Measurements from ENCODE around the gene INS.

The INS gene

DNA sequence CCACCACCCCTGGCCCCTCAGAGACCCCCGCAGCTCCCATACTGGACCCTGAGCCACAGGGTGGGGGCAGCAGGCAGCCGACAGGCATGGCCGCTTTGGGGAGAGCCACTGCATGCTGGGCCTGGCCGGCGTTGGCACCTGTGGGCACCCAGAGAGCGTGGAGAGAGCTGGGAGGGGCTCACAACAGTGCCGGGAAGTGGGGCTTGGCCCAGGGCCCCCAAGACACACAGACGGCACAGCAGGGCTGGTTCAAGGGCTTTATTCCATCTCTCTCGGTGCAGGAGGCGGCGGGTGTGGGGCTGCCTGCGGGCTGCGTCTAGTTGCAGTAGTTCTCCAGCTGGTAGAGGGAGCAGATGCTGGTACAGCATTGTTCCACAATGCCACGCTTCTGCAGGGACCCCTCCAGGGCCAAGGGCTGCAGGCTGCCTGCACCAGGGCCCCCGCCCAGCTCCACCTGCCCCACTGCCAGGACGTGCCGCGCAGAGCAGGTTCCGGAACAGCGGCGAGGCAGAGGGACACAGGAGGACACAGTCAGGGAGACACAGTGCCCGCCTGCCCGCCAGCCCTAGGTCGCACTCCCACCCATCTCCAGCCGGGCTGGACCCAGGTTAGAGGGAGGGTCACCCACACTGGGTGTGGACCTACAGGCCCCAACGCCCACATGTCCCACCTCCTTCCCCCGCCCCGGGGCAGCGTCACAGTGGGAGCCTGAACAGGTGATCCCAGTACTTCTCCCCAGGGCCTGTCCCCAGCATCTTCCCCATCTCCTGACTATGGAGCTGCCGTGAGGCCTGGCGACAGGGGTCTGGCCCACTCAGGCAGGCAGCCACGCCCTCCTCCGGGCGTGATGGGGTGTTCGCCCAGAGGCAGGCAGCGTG, 1.2 kb downstream of the INS start:
- DNase-seq (ENCODE audit: insufficient read length, low spot score): no peak
- FAIRE-seq: no peak
- TF ChIP-seq POLR2AphosphoS5 (IDR thresholded peaks at IDR 0.05; ENCODE audit: low read depth, low read length) (no peak), SPI1 (IDR thresholded peaks at IDR 0.05; ENCODE audit: low read depth, low read length) (no peak), POU2F2 (IDR thresholded peaks at IDR 0.05; ENCODE audit: low read depth, low read length) (no peak), PAX5 (IDR thresholded peaks at IDR 0.05; ENCODE audit: insufficient read depth, low read length, severe bottlenecking) (no peak), TAF1 (IDR thresholded peaks at IDR 0.05; ENCODE audit: low read depth, low read length) (no peak), POLR2A (IDR thresholded peaks at IDR 0.05; ENCODE audit: low read depth, low read length) (no peak)

DNA sequence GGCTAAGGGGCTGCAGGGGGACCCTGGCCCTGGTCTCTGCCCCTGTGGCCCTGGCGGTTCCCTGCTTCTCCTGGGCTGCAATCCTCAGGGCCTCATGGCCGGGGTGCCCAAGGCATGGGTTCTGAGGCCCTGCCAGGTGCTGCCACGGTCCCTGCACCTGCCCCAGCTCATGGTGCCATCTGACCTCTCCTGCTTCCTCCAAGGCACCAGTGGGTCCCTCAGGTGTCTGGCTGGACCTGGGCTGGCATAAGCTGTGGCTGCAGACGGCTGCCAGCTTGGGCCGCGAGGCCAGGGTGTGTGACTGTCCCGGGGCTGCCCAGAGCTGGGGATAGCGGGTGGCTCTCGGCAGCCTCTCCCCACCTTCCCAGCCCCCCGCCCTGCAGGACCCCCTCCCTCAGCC, 2.0 kb downstream of the INS start:
- TF ChIP-seq POLR2A (IDR thresholded peaks at IDR 0.05; ENCODE audit: low read depth, low read length) (no peak), PAX5 (IDR thresholded peaks at IDR 0.05; ENCODE audit: insufficient read depth, low read length, severe bottlenecking) (no peak), POU2F2 (IDR thresholded peaks at IDR 0.05; ENCODE audit: low read depth, low read length) (no peak), SPI1 (IDR thresholded peaks at IDR 0.05; ENCODE audit: low read depth, low read length) (no peak), POLR2AphosphoS5 (IDR thresholded peaks at IDR 0.05; ENCODE audit: low read depth, low read length) (no peak), TAF1 (IDR thresholded peaks at IDR 0.05; ENCODE audit: low read depth, low read length) (no peak)
- no peak for DNase-seq (ENCODE audit: insufficient read length, low spot score)
- FAIRE-seq: no peak

DNA sequence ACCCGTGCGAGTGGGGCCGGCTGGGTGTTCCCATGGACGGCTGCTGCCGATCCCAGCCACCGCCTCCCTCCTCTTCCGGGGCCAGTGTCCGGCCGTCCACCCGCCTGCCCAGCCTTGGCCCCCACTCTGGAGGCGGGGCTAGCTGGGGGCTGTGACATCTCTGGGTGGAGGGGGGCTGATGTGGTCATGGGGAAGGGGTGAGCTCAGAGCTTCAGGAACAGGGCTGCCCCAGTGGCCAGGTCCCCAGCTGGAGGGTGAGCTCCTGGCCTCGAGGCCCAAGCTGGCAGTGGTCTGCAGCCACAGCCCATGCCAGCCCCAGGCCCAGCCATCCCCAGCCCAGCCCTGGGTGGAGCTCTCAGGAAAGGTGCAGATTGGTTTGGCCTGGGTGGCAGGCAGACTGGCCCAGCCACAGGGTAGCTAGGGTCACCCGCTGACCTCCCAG, 2.7 kb downstream of the INS start:
- DNase-seq (ENCODE audit: insufficient read length, low spot score): no peak
- FAIRE-seq: no peak
- TF ChIP-seq TAF1 (IDR thresholded peaks at IDR 0.05; ENCODE audit: low read depth, low read length): no peak
- no peak for TF ChIP-seq SPI1 (IDR thresholded peaks at IDR 0.05; ENCODE audit: low read depth, low read length)
- TF ChIP-seq POLR2A (IDR thresholded peaks at IDR 0.05; ENCODE audit: low read depth, low read length): no peak
- TF ChIP-seq POU2F2 (IDR thresholded peaks at IDR 0.05; ENCODE audit: low read depth, low read length): no peak
- TF ChIP-seq PAX5 (IDR thresholded peaks at IDR 0.05; ENCODE audit: insufficient read depth, low read length, severe bottlenecking): no peak
- no peak for TF ChIP-seq POLR2AphosphoS5 (IDR thresholded peaks at IDR 0.05; ENCODE audit: low read depth, low read length)

DNA sequence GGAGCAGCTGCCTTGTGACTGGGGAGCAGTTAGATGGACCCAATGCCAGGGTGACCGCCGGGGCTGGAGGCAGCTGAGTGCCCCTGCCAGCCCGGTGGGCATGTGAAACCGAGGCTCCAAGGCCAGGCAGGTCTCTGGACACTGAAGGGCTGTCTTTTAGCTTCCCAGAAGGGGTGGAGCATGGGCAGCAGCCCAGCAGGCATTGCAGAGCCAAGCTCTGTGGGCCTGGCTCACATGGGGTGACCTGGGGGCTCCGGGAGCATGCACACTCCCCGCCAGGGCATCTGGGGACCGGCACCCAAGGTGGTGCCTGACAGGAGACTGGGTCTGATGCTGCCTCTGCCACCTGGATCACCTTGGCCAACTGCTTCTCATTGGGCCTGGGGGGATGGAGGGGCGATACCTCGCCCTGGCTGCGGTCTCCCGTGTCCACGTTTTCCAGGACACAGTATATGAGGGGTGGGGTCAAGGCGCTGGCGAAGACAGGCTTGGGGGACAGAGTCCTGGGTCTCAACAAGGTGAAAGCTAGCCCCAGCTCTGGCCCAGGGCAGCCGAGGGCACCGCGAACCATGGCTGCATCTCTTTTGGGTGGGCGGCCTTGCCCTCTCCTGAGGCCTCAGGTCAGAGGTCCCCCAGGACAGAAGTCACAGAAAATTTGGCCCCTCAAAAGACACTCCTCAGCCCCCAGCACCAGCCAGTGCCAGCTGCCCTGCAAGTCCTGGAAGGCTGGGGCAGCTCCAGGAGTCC, 3.5 kb downstream of the INS start:
- no peak for DNase-seq (ENCODE audit: insufficient read length, low spot score)
- FAIRE-seq: no peak
- TF ChIP-seq POLR2AphosphoS5 (IDR thresholded peaks at IDR 0.05; ENCODE audit: low read depth, low read length): no peak
- TF ChIP-seq TAF1 (IDR thresholded peaks at IDR 0.05; ENCODE audit: low read depth, low read length): no peak
- no peak for TF ChIP-seq POU2F2 (IDR thresholded peaks at IDR 0.05; ENCODE audit: low read depth, low read length)

DNA sequence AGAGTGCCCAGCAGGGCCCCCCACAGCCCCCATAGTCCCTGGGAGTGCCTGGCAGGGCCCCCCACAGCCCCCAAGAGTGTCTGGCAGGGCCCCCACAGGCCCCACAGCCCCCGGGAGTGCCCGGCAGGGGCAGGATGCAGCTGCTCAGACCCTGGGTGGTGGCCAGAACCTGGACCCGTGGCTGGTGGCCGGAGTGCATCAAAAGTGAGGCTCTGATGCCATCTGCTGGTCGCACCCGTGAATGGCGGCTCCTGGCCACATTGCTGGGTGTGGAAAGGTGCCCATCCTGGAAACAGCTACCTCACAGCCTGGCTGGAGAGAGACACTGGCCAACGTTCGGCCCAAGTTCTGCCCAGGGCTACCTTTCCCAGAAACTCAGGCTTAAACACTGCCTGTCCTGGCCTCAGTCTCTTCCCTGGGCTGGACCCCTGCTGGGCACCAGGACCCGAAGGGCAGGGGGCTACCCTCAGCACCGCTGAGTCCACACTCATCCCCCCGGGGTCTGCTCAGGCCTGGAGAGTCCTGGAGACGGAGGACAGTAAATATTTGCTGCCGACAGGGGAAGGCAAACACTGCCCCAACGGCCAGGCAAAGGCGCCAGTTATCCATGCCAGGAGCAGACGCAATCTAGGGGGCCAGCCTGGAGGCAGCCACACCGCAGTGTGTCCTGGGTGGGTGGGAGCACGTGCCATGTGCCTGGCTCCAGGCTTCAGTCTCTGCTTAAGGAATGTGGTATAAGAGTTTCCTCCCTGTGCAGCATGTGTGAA, 4.4 kb downstream of the INS start:
- TF ChIP-seq POLR2A (IDR thresholded peaks at IDR 0.05; ENCODE audit: low read depth, low read length) (no peak), PAX5 (IDR thresholded peaks at IDR 0.05; ENCODE audit: insufficient read depth, low read length, severe bottlenecking) (no peak), POU2F2 (IDR thresholded peaks at IDR 0.05; ENCODE audit: low read depth, low read length) (no peak), POLR2AphosphoS5 (IDR thresholded peaks at IDR 0.05; ENCODE audit: low read depth, low read length) (no peak), TAF1 (IDR thresholded peaks at IDR 0.05; ENCODE audit: low read depth, low read length) (no peak), SPI1 (IDR thresholded peaks at IDR 0.05; ENCODE audit: low read depth, low read length) (no peak)
- peak; percentile 85 for DNase-seq (ENCODE audit: insufficient read length, low spot score)
- FAIRE-seq: peak; percentile 95

DNA sequence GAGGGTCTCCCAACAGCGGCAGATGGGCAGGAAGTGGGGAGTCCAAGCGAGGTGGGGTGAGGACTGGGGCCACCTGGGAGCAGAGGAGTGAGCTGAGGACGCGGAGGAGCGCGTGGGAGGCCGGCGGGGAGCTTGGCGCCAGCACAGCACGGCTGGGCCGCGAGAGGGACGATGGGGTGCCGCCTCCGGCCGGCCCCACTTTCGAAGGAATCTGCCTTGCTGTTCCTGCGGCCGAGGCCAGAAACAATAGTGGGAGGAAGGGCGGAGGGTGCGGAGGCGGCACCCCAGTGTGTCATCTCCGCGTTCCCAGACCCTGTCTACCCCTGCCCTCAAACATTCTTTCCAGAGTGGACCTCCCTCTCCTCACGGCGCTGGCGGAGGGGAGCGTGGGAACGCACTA, 5.5 kb downstream of the INS start:
- no peak for DNase-seq (ENCODE audit: insufficient read length, low spot score)
- FAIRE-seq: no peak
- no peak for TF ChIP-seq POLR2A (IDR thresholded peaks at IDR 0.05; ENCODE audit: low read depth, low read length)
- no peak for TF ChIP-seq SPI1 (IDR thresholded peaks at IDR 0.05; ENCODE audit: low read depth, low read length)
- no peak for TF ChIP-seq POLR2AphosphoS5 (IDR thresholded peaks at IDR 0.05; ENCODE audit: low read depth, low read length)
- no peak for TF ChIP-seq TAF1 (IDR thresholded peaks at IDR 0.05; ENCODE audit: low read depth, low read length)
- no peak for TF ChIP-seq POU2F2 (IDR thresholded peaks at IDR 0.05; ENCODE audit: low read depth, low read length)
- no peak for TF ChIP-seq PAX5 (IDR thresholded peaks at IDR 0.05; ENCODE audit: insufficient read depth, low read length, severe bottlenecking)

DNA sequence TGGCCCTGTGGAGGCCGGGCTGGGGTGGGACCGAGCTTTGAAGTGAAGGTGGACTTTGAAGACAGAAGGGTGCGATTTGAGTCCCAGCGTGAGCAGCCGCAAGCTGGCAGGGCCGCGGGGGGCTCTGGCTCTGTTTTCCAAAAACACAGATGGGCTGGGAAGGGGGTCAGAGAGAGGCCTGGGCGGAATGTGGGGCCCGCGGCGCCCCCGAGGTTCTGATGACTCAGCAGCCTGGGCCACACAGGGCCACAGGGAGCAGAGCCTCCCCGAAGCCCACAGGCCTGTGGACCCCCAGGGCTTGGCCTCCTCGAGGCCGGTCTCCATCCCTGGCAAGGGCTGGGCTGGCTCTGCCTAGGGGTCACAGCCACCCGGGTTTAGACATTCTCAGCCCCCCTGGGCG, 6.1 kb downstream of the INS start:
- no peak for DNase-seq (ENCODE audit: insufficient read length, low spot score)
- no peak for FAIRE-seq
- TF ChIP-seq POLR2AphosphoS5 (IDR thresholded peaks at IDR 0.05; ENCODE audit: low read depth, low read length) (no peak), POU2F2 (IDR thresholded peaks at IDR 0.05; ENCODE audit: low read depth, low read length) (no peak), TAF1 (IDR thresholded peaks at IDR 0.05; ENCODE audit: low read depth, low read length) (no peak), PAX5 (IDR thresholded peaks at IDR 0.05; ENCODE audit: insufficient read depth, low read length, severe bottlenecking) (no peak), POLR2A (IDR thresholded peaks at IDR 0.05; ENCODE audit: low read depth, low read length) (no peak), SPI1 (IDR thresholded peaks at IDR 0.05; ENCODE audit: low read depth, low read length) (no peak)

DNA sequence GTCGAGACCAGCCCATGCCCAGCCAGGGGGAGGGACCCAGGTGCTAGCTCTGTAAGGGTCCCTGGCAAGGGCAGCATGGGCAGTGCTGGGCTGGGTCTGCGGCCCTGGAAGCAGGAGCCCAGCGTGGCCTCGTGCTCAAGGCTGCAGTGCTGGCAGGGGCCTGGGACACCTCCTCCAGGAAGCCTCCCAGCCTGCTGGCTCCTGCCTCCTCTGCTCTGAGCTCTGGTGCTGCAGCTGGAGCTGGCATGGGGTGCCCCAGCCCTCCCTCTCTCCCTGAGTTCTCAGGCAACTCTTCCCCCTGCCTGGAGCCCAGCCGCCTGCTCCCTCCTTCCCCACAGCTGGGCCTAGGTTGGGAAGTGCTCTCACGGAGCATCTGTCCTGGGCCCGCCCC, 6.8 kb downstream of the INS start:
- TF ChIP-seq POLR2A (IDR thresholded peaks at IDR 0.05; ENCODE audit: low read depth, low read length): no peak
- no peak for TF ChIP-seq TAF1 (IDR thresholded peaks at IDR 0.05; ENCODE audit: low read depth, low read length)
- TF ChIP-seq SPI1 (IDR thresholded peaks at IDR 0.05; ENCODE audit: low read depth, low read length): no peak
- TF ChIP-seq POLR2AphosphoS5 (IDR thresholded peaks at IDR 0.05; ENCODE audit: low read depth, low read length): no peak
- no peak for TF ChIP-seq PAX5 (IDR thresholded peaks at IDR 0.05; ENCODE audit: insufficient read depth, low read length, severe bottlenecking)
- TF ChIP-seq POU2F2 (IDR thresholded peaks at IDR 0.05; ENCODE audit: low read depth, low read length): no peak
- FAIRE-seq (no peak), DNase-seq (ENCODE audit: insufficient read length, low spot score) (no peak)

Measured in GM12891 (cell line).